ENCODE measurements around the gene SIGLEC12. TPM values are rescaled to one million over a fixed set of nuclear protein-coding genes. Genes with fewer than 3 reads are reported as not detected.
"Not testable (repeated sequence)": the region's sequence is repeated elsewhere in the genome, so short reads cannot be mapped to it uniquely, and the experiment has no call there.

SIGLEC12 gene
- polyA plus RNA-seq, 2 of the 4 experiments (the other 2 are of a cell fraction), result not detected

- TF ChIP-seq ELK1 (IDR thresholded peaks at IDR 0.05; ENCODE audit: low read depth, low read length), result no peak
- no peak for TF ChIP-seq NFE2L2 (conservative IDR thresholded peaks at IDR 0.05; ENCODE audit: low read length)
- no peak for TF ChIP-seq POLR2A (IDR thresholded peaks at IDR 0.05; ENCODE audit: low read length)
- TF ChIP-seq CBX8 (IDR thresholded peaks at IDR 0.05), result no peak
- TF ChIP-seq ZSCAN20 (CRISPR knock-in tag; IDR thresholded peaks at IDR 0.05), result no peak
- TF ChIP-seq FOSL2 (IDR thresholded peaks at IDR 0.05), result no peak
- no peak for TF ChIP-seq FOSL2 (CRISPR knock-in tag; IDR thresholded peaks at IDR 0.05)
- TF ChIP-seq HOXB13 (CRISPR knock-in tag; IDR thresholded peaks at IDR 0.05; ENCODE audit: low read depth), result no peak
- no peak for TF ChIP-seq HDAC2 (IDR thresholded peaks at IDR 0.05)
- no peak for TF ChIP-seq JUN (IDR thresholded peaks at IDR 0.05)
- TF ChIP-seq SMC3 (IDR thresholded peaks at IDR 0.05), result no peak
- no peak for TF ChIP-seq RARB (CRISPR knock-in tag; IDR thresholded peaks at IDR 0.05)
- TF ChIP-seq ESRRA (IDR thresholded peaks at IDR 0.05; ENCODE audit: borderline replicate concordance, low read length), result no peak
- TF ChIP-seq KDM1A (IDR thresholded peaks at IDR 0.05; ENCODE audit: low read depth), result no peak
- no peak for TF ChIP-seq MYC (IDR thresholded peaks at IDR 0.05; ENCODE audit: borderline replicate concordance, low read length)
Measured at GRCh38 chr19:51503286-51503817, 1.8 kb upstream of the SIGLEC12 start (continued).

DNA sequence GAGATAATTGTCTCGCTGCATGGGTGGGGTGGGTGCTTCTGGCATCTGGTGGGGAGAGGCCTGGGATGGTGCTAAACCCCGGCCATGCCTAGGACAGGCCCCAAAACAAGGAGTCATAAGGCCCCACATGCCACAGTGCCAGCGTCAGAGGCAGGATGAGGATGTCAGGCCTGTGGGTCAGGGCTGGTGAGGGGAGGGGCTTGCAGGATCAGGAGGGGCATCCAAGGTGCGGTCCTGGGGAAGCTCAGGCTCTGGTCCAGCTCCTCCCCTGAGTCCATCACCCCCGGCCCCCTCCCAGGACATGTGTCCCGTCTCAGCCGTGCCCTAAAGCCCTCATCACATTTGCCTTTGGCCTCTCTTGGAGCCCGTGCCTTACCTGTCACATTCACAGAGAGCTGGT lies 669 bp downstream of the SIGLEC12 start:
- CTCF ChIA-PET; DNase-seq (ENCODE audit: low read depth in 1 of 2, low spot score in 1 of 2); H3K4me1 ChIP-seq; H3K4me3 ChIP-seq; FAIRE-seq; H3K9me3 ChIP-seq; ATAC-seq; H3K27ac ChIP-seq; POLR2A ChIA-PET; H3K4me2 ChIP-seq: not testable (repeated sequence)
- 6% methylated on average over 6 of the region's 8 CpGs for WGBS (ENCODE audit: missing lambda C conversion rate)

- Histone ChIP-seq H3K4me2 (no peak overlapping the region), H3K4me1 (no peaks in the 10 kb centered on the region), H3K9me3 (peaks cover 6% of the 10 kb centered on the region), H3K4me3 (no peak overlapping the region), H3K27ac (no peak overlapping the region)
- CTCF ChIA-PET, result interaction anchor here (0.8 to 1.3 kb wide), 2 partner anchors 25 to 30 kb away, joined by 3 to 4 read pairs; no protein-coding TSS in a partner anchor
- no peak for TF ChIP-seq JUNB (IDR thresholded peaks at IDR 0.05)
- no peak for TF ChIP-seq EHMT2 (IDR thresholded peaks at IDR 0.05; ENCODE audit: low read depth)
- TF ChIP-seq RNF2 (IDR thresholded peaks at IDR 0.05; ENCODE audit: borderline replicate concordance, low read depth), result no peak
- TF ChIP-seq, protein P1, sequence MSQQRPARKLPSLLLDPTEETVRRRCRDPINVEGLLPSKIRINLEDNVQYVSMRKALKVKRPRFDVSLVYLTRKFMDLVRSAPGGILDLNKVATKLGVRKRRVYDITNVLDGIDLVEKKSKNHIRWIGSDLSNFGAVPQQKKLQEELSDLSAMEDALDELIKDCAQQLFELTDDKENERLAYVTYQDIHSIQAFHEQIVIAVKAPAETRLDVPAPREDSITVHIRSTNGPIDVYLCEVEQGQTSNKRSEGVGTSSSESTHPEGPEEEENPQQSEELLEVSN (IDR thresholded peaks at IDR 0.05; ENCODE audit: borderline replicate concordance, low read depth), result no peak
- no peak for TF ChIP-seq MAFK (IDR thresholded peaks at IDR 0.05; ENCODE audit: partially characterized antibody)
- TF ChIP-seq, protein P2, sequence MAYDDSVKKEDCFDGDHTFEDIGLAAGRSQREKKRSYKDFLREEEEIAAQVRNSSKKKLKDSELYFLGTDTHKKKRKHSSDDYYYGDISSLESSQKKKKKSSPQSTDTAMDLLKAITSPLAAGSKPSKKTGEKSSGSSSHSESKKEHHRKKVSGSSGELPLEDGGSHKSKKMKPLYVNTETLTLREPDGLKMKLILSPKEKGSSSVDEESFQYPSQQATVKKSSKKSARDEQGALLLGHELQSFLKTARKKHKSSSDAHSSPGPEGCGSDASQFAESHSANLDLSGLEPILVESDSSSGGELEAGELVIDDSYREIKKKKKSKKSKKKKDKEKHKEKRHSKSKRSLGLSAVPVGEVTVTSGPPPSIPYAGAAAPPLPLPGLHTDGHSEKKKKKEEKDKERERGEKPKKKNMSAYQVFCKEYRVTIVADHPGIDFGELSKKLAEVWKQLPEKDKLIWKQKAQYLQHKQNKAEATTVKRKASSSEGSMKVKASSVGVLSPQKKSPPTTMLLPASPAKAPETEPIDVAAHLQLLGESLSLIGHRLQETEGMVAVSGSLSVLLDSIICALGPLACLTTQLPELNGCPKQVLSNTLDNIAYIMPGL (CRISPR knock-in tag; IDR thresholded peaks at IDR 0.05; ENCODE audit: borderline replicate concordance), result no peak
- no peak for TF ChIP-seq CHD4 (IDR thresholded peaks at IDR 0.05; ENCODE audit: borderline replicate concordance)
- no peak for TF ChIP-seq SREBF2 (IDR thresholded peaks at IDR 0.05)
- TF ChIP-seq NPAS2 (CRISPR knock-in tag; IDR thresholded peaks at IDR 0.05; ENCODE audit: borderline replicate concordance), result no peak
- TF ChIP-seq ZFP36 (IDR thresholded peaks at IDR 0.05; ENCODE audit: borderline replicate concordance, partially characterized antibody), result no peak
- TF ChIP-seq RFX5 (IDR thresholded peaks at IDR 0.05), result no peak
- TF ChIP-seq NFE2L2 (conservative IDR thresholded peaks at IDR 0.05; ENCODE audit: low read length), result no peak
- no peak for TF ChIP-seq HEYL (CRISPR knock-in tag; IDR thresholded peaks at IDR 0.05)
- TF ChIP-seq MAZ (IDR thresholded peaks at IDR 0.05; ENCODE audit: borderline replicate concordance, low read depth, low read length), result no peak
- no peak for TF ChIP-seq RAD21 (conservative IDR thresholded peaks at IDR 0.05 in 1 of 2, IDR thresholded peaks at IDR 0.05 in 1 of 2)
- ATAC-seq (no peak), FAIRE-seq (no peak), DNase-seq (ENCODE audit: low read depth in 1 of 2, low spot score in 1 of 2) (no peak)
- POLR2A ChIA-PET, result no interaction called here
- WGBS (ENCODE audit: missing lambda C conversion rate), result 17% methylated on average over 3 of the region's 3 CpGs
Measured at GRCh38 chr19:51497666-51498065, 3.9 kb downstream of the SIGLEC12 start.
